ENCODE measurements around the gene SPDYA. TPM values are rescaled to one million over a fixed set of nuclear protein-coding genes. Genes with fewer than 3 reads are reported as not detected.
A peak's percentile ranks its signal among the peaks of the same experiment; 100 is the strongest.

The SPDYA gene
- total RNA-seq, 3 donors from 2014 or later (not counting 1 experiment from before 2014, with no cell fraction given) = 5.6 to 8.1 (median 8.0) TPM

- no peaks in the 10 kb centered on the region for H3K36me3 Mint-ChIP-seq
- DNase-seq = no peak
- no peaks in the 10 kb centered on the region for H3K9me3 ChIP-seq (ENCODE audit: control insufficient read depth, insufficient read depth, low read length)
- H3K27me3 Mint-ChIP-seq (ENCODE audit: low read depth in 2 of 2) = no peaks in the 10 kb centered on the region
- H3K4me1 Mint-ChIP-seq = no peaks in the 10 kb centered on the region
- intact Hi-C loops (cut with micrococcal nuclease) = no loop called here
- no peaks in the 10 kb centered on the region for H3K4me1 ChIP-seq (ENCODE audit: control insufficient read depth, insufficient read depth, low read length)
- H3K36me3 ChIP-seq (ENCODE audit: control insufficient read depth, insufficient read depth, low read length) = no peaks in the 10 kb centered on the region
- H3K27ac ChIP-seq (ENCODE audit: low read length) = no peak overlapping the region
- WGBS (ENCODE audit: insufficient coverage) = 95% methylated on average over 2 of the region's 3 CpGs
- H3K4me3 Mint-ChIP-seq = no peak overlapping the region
- no peak overlapping the region for H3K27ac Mint-ChIP-seq
- no peak for ATAC-seq
- TF ChIP-seq, protein P1, sequence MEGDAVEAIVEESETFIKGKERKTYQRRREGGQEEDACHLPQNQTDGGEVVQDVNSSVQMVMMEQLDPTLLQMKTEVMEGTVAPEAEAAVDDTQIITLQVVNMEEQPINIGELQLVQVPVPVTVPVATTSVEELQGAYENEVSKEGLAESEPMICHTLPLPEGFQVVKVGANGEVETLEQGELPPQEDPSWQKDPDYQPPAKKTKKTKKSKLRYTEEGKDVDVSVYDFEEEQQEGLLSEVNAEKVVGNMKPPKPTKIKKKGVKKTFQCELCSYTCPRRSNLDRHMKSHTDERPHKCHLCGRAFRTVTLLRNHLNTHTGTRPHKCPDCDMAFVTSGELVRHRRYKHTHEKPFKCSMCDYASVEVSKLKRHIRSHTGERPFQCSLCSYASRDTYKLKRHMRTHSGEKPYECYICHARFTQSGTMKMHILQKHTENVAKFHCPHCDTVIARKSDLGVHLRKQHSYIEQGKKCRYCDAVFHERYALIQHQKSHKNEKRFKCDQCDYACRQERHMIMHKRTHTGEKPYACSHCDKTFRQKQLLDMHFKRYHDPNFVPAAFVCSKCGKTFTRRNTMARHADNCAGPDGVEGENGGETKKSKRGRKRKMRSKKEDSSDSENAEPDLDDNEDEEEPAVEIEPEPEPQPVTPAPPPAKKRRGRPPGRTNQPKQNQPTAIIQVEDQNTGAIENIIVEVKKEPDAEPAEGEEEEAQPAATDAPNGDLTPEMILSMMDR (IDR thresholded peaks at IDR 0.05) = no peak
- H3K9me3 Mint-ChIP-seq = no peaks in the 10 kb centered on the region
- no peaks in the 10 kb centered on the region for H3K27me3 ChIP-seq (ENCODE audit: control insufficient read depth, insufficient read depth, low read length)
- no peak overlapping the region for H3K4me3 ChIP-seq (ENCODE audit: low read length)
Observed at GRCh38 chr2:28842042-28842441, 31.4 kb downstream of the SPDYA start.

DNA sequence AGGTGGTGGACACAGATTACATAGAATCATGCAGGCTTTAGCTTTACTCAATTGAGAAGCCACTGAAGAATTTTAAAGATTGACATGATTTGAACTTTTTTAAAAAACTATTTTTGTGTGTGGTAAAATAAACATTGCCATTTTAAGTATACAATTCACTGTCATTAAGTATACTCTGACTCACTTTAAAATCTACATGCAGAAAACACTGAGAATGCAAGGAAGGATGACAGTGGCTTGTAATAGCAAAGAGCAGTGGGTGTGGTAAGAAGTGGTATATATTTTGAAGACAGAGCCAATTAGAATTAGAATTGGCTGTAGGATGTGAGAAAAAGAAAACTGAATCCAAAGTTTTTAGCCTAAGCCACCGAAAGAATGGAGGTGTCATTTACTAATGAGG, 44.6 kb downstream of the SPDYA start:
- H3K27me3 Mint-ChIP-seq (ENCODE audit: low read depth in 2 of 2) = no peaks in the 10 kb centered on the region
- no peaks in the 10 kb centered on the region for H3K4me1 ChIP-seq (ENCODE audit: control insufficient read depth, insufficient read depth, low read length)
- H3K4me3 ChIP-seq (ENCODE audit: low read length) = no peak overlapping the region
- TF ChIP-seq, protein P1 (IDR thresholded peaks at IDR 0.05) = no peak
- peaks cover 3% of the 10 kb centered on the region for H3K36me3 Mint-ChIP-seq
- no peak overlapping the region for H3K4me3 Mint-ChIP-seq
- peaks cover under 1 to 12% of the 10 kb centered on the region in 2 donors for H3K4me1 Mint-ChIP-seq
- WGBS (ENCODE audit: insufficient coverage) = 96% methylated on average over 1 of the region's 1 CpG
- peaks cover 10% of the 10 kb centered on the region for H3K36me3 ChIP-seq (ENCODE audit: control insufficient read depth, insufficient read depth, low read length)
- no peak for DNase-seq
- no peaks in the 10 kb centered on the region for H3K27me3 ChIP-seq (ENCODE audit: control insufficient read depth, insufficient read depth, low read length)
- intact Hi-C loops (cut with micrococcal nuclease) = no loop called here
- ATAC-seq = no peak
- no peak overlapping the region for H3K27ac ChIP-seq (ENCODE audit: low read length)
- H3K27ac Mint-ChIP-seq = peak overlapping the region in 1 of 2 donors; percentile 17
- no peaks in the 10 kb centered on the region for H3K9me3 Mint-ChIP-seq
- H3K9me3 ChIP-seq (ENCODE audit: control insufficient read depth, insufficient read depth, low read length) = no peaks in the 10 kb centered on the region

DNA sequence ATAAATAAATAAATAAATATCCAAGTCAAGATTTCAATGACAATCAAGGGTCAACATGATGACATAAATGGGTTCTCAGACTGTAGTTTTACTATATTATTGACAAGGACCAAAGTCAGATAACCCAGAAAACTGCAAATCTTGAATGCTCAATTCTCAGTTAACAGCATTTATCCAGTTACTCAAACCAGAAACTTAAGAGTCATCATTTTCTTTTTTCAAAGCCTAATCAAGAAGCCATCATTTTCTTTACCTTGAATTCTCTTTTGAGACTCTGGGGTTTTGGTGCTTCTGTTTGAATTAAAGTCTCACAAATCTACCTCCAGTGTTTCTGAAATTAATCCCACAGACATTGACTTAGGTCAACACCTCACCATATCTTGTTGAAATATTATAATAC, 45.3 kb downstream of the SPDYA start:
- ATAC-seq (no peak), DNase-seq (no peak)
- H3K4me3 Mint-ChIP-seq = no peak overlapping the region
- H3K27ac ChIP-seq (ENCODE audit: low read length) = no peak overlapping the region
- no peaks in the 10 kb centered on the region for H3K9me3 Mint-ChIP-seq
- H3K9me3 ChIP-seq (ENCODE audit: control insufficient read depth, insufficient read depth, low read length) = no peaks in the 10 kb centered on the region
- H3K36me3 ChIP-seq (ENCODE audit: control insufficient read depth, insufficient read depth, low read length) = peaks cover 15% of the 10 kb centered on the region
- no peaks in the 10 kb centered on the region for H3K27me3 ChIP-seq (ENCODE audit: control insufficient read depth, insufficient read depth, low read length)
- H3K4me1 ChIP-seq (ENCODE audit: control insufficient read depth, insufficient read depth, low read length) = no peaks in the 10 kb centered on the region
- peaks cover 10% of the 10 kb centered on the region for H3K36me3 Mint-ChIP-seq
- H3K4me1 Mint-ChIP-seq = peaks cover 7 to 17% of the 10 kb centered on the region in 2 donors
- no peak overlapping the region for H3K4me3 ChIP-seq (ENCODE audit: low read length)
- intact Hi-C loops (cut with micrococcal nuclease) = no loop called here
- TF ChIP-seq, protein P1 (IDR thresholded peaks at IDR 0.05) = no peak
- no peaks in the 10 kb centered on the region for H3K27me3 Mint-ChIP-seq (ENCODE audit: low read depth in 2 of 2)
- H3K27ac Mint-ChIP-seq = peak overlapping the region in 1 of 2 donors; percentile 17

DNA sequence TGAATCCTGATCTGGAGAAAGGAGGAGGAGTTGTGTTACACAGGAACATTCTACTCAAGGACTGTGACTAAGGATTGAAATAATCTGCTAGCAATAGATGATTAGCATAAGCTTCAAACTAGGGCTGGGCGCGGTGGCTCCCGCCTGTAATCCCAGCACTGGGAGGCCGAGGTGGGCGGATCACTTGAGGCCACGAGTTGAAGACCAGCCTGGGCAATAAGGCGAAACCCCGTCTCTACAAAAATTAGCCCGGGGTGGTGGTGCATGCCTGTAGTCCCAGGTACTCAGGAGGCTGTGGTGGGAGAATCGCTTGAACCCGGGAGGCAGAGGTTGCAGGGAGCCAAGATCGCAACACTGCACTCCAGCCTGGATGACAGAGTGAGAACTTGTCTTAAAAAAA, 58.0 kb downstream of the SPDYA start:
- Mint-ChIP-seq H3K36me3 (no peaks in the 10 kb centered on the region), H3K4me3 (peak overlapping the region; percentile 61), H3K4me1 (peaks cover 39 to 42% of the 10 kb centered on the region in 2 donors), H3K27me3 (ENCODE audit: low read depth in 2 of 2) (no peaks in the 10 kb centered on the region), H3K27ac (peak overlapping the region; percentile 24 to 68), H3K9me3 (no peaks in the 10 kb centered on the region)
- Histone ChIP-seq H3K9me3 (ENCODE audit: control insufficient read depth, insufficient read depth, low read length) (no peaks in the 10 kb centered on the region), H3K4me3 (ENCODE audit: low read length) (no peak overlapping the region), H3K36me3 (ENCODE audit: control insufficient read depth, insufficient read depth, low read length) (peaks cover 4% of the 10 kb centered on the region), H3K4me1 (ENCODE audit: control insufficient read depth, insufficient read depth, low read length) (peaks cover 21% of the 10 kb centered on the region), H3K27me3 (ENCODE audit: control insufficient read depth, insufficient read depth, low read length) (no peaks in the 10 kb centered on the region), H3K27ac (ENCODE audit: low read length) (no peak overlapping the region)
- TF ChIP-seq, protein P1 (IDR thresholded peaks at IDR 0.05) = no peak
- 89% methylated on average over 12 of the region's 12 CpGs for WGBS (ENCODE audit: insufficient coverage)
- ATAC-seq (no peak), DNase-seq (no peak)
- intact Hi-C loops (cut with micrococcal nuclease) = loop anchor here (5.0 kb wide), 1 partner anchor 116 kb away; the partner anchor contains the start of gene PPP1CB
